ENCODE measurements around the gene NPHP4.

The NPHP4 gene

GRCh38 chr1:5828308-5828935 is 163.8 kb downstream of the NPHP4 start:
- no peak for DNase-seq (ENCODE audit: low spot score in 2 of 2)
- no peak overlapping the region for H3K4me3 ChIP-seq
- in situ Hi-C loops (cut with MboI; ENCODE audit: low sequenced_read_pairs) = no loop called here
- no peaks in the 10 kb centered on the region for H3K36me3 ChIP-seq (replicated peaks)
- no peaks in the 10 kb centered on the region for H3K9me3 ChIP-seq
- H3K27me3 ChIP-seq (ENCODE audit: low read depth) = no peaks in the 10 kb centered on the region
- no peaks in the 10 kb centered on the region for H3K4me1 ChIP-seq

- no peaks in the 10 kb centered on the region for H3K27me3 ChIP-seq (ENCODE audit: low read depth)
- no peaks in the 10 kb centered on the region for H3K4me1 ChIP-seq
- H3K9me3 ChIP-seq = no peaks in the 10 kb centered on the region
- no peaks in the 10 kb centered on the region for H3K36me3 ChIP-seq (replicated peaks)
- no peak for DNase-seq (ENCODE audit: low spot score in 2 of 2)
- no peak overlapping the region for H3K4me3 ChIP-seq
- in situ Hi-C loops (cut with MboI; ENCODE audit: low sequenced_read_pairs) = no loop called here
Measured at GRCh38 chr1:5827516-5827915, 164.7 kb downstream of the NPHP4 start.

GRCh38 chr1:5826601-5827000 is 165.6 kb downstream of the NPHP4 start:
- Histone ChIP-seq H3K36me3 (replicated peaks) (no peaks in the 10 kb centered on the region), H3K9me3 (no peaks in the 10 kb centered on the region), H3K4me3 (no peak overlapping the region), H3K27me3 (ENCODE audit: low read depth) (no peaks in the 10 kb centered on the region), H3K4me1 (no peaks in the 10 kb centered on the region)
- in situ Hi-C loops (cut with MboI; ENCODE audit: low sequenced_read_pairs) = no loop called here
- no peak for DNase-seq (ENCODE audit: low spot score in 2 of 2)

GRCh38 chr1:5822726-5823125 is 169.5 kb downstream of the NPHP4 start:
- in situ Hi-C loops (cut with MboI; ENCODE audit: low sequenced_read_pairs) = no loop called here
- no peak overlapping the region for H3K4me3 ChIP-seq
- no peak for DNase-seq (ENCODE audit: low spot score in 2 of 2)
- H3K36me3 ChIP-seq (replicated peaks) = no peaks in the 10 kb centered on the region
- no peaks in the 10 kb centered on the region for H3K9me3 ChIP-seq
- H3K27me3 ChIP-seq (ENCODE audit: low read depth) = no peaks in the 10 kb centered on the region
- no peaks in the 10 kb centered on the region for H3K4me1 ChIP-seq

- Histone ChIP-seq H3K4me3 (no peak overlapping the region), H3K36me3 (replicated peaks) (no peaks in the 10 kb centered on the region), H3K9me3 (no peaks in the 10 kb centered on the region), H3K4me1 (no peaks in the 10 kb centered on the region), H3K27me3 (ENCODE audit: low read depth) (no peaks in the 10 kb centered on the region)
- in situ Hi-C loops (cut with MboI; ENCODE audit: low sequenced_read_pairs) = no loop called here
- DNase-seq (ENCODE audit: low spot score in 2 of 2) = no peak
Measured at GRCh38 chr1:5822266-5822665, 170.0 kb downstream of the NPHP4 start.

- H3K27me3 ChIP-seq (ENCODE audit: low read depth) = no peaks in the 10 kb centered on the region
- no peaks in the 10 kb centered on the region for H3K9me3 ChIP-seq
- H3K36me3 ChIP-seq (replicated peaks) = no peaks in the 10 kb centered on the region
- H3K4me1 ChIP-seq = no peaks in the 10 kb centered on the region
- in situ Hi-C loops (cut with MboI; ENCODE audit: low sequenced_read_pairs) = no loop called here
- DNase-seq (ENCODE audit: low spot score in 2 of 2) = no peak
- H3K4me3 ChIP-seq = no peak overlapping the region
Measured at GRCh38 chr1:5821540-5822176, 170.6 kb downstream of the NPHP4 start.

- in situ Hi-C loops (cut with MboI; ENCODE audit: low sequenced_read_pairs) = no loop called here
Measured at GRCh38 chr1:5820026-5820421, 172.2 kb downstream of the NPHP4 start.

GRCh38 chr1:5819391-5820025 is 172.7 kb downstream of the NPHP4 start:
- DNase-seq (ENCODE audit: low spot score in 2 of 2) = no peak
- Histone ChIP-seq H3K27me3 (ENCODE audit: low read depth) (no peaks in the 10 kb centered on the region), H3K4me3 (no peak overlapping the region)

More at GRCh38 chr1:5820026-5820421, 172.2 kb downstream of the NPHP4 start:
- Histone ChIP-seq H3K36me3 (replicated peaks) (no peaks in the 10 kb centered on the region), H3K27me3 (ENCODE audit: low read depth) (no peaks in the 10 kb centered on the region), H3K9me3 (no peaks in the 10 kb centered on the region), H3K4me3 (no peak overlapping the region), H3K4me1 (no peaks in the 10 kb centered on the region)
- no peak for DNase-seq (ENCODE audit: low spot score in 2 of 2)

GRCh38 chr1:5818755-5819154 is 173.5 kb downstream of the NPHP4 start:
- no peaks in the 10 kb centered on the region for H3K36me3 ChIP-seq (replicated peaks)
- DNase-seq (ENCODE audit: low spot score in 2 of 2) = no peak
- in situ Hi-C loops (cut with MboI; ENCODE audit: low sequenced_read_pairs) = no loop called here
- no peaks in the 10 kb centered on the region for H3K9me3 ChIP-seq
- H3K4me3 ChIP-seq = no peak overlapping the region
- no peaks in the 10 kb centered on the region for H3K27me3 ChIP-seq (ENCODE audit: low read depth)
- H3K4me1 ChIP-seq = no peaks in the 10 kb centered on the region

More at GRCh38 chr1:5819391-5820025, 172.7 kb downstream of the NPHP4 start:
- no peaks in the 10 kb centered on the region for H3K4me1 ChIP-seq
- H3K36me3 ChIP-seq (replicated peaks) = no peaks in the 10 kb centered on the region
- in situ Hi-C loops (cut with MboI; ENCODE audit: low sequenced_read_pairs) = no loop called here
- H3K9me3 ChIP-seq = no peaks in the 10 kb centered on the region

GRCh38 chr1:5815716-5816115 is 176.5 kb downstream of the NPHP4 start:
- no peaks in the 10 kb centered on the region for H3K4me1 ChIP-seq
- no peaks in the 10 kb centered on the region for H3K27me3 ChIP-seq (ENCODE audit: low read depth)
- in situ Hi-C loops (cut with MboI; ENCODE audit: low sequenced_read_pairs) = no loop called here
- H3K36me3 ChIP-seq (replicated peaks) = no peaks in the 10 kb centered on the region
- DNase-seq (ENCODE audit: low spot score in 2 of 2) = no peak
- no peak overlapping the region for H3K4me3 ChIP-seq
- no peaks in the 10 kb centered on the region for H3K9me3 ChIP-seq

GRCh38 chr1:5815211-5815610 is 177.0 kb downstream of the NPHP4 start:
- H3K36me3 ChIP-seq (replicated peaks) = no peaks in the 10 kb centered on the region
- in situ Hi-C loops (cut with MboI; ENCODE audit: low sequenced_read_pairs) = no loop called here
- no peak overlapping the region for H3K4me3 ChIP-seq
- no peaks in the 10 kb centered on the region for H3K4me1 ChIP-seq
- DNase-seq (ENCODE audit: low spot score in 2 of 2) = no peak
- no peaks in the 10 kb centered on the region for H3K27me3 ChIP-seq (ENCODE audit: low read depth)
- no peaks in the 10 kb centered on the region for H3K9me3 ChIP-seq

- no peak for DNase-seq (ENCODE audit: low spot score in 2 of 2)
- Histone ChIP-seq H3K4me3 (no peak overlapping the region), H3K36me3 (replicated peaks) (no peaks in the 10 kb centered on the region), H3K4me1 (no peaks in the 10 kb centered on the region), H3K9me3 (no peaks in the 10 kb centered on the region), H3K27me3 (ENCODE audit: low read depth) (no peaks in the 10 kb centered on the region)
- in situ Hi-C loops (cut with MboI; ENCODE audit: low sequenced_read_pairs) = no loop called here
Measured at GRCh38 chr1:5814046-5814619, 178.1 kb downstream of the NPHP4 start.

- H3K4me1 ChIP-seq = no peaks in the 10 kb centered on the region
- DNase-seq (ENCODE audit: low spot score in 2 of 2) = no peak
Measured at GRCh38 chr1:5813480-5813879, 178.7 kb downstream of the NPHP4 start.

More at GRCh38 chr1:5813480-5813879, 178.7 kb downstream of the NPHP4 start:
- Histone ChIP-seq H3K4me3 (no peak overlapping the region), H3K27me3 (ENCODE audit: low read depth) (no peaks in the 10 kb centered on the region), H3K9me3 (no peaks in the 10 kb centered on the region), H3K36me3 (replicated peaks) (no peaks in the 10 kb centered on the region)
- in situ Hi-C loops (cut with MboI; ENCODE audit: low sequenced_read_pairs) = no loop called here

Data from HAP-1 (cell line).